Stimulated activated CD4-positive, alpha-beta T cell treated with anti-CD3 and anti-CD28 coated beads, Interleukin-4, amount 100 ng/mL, for 4 hours (primary cell): Measurements from ENCODE around the gene CCND1.

Experiments
- DNase-seq, 2 experiments: peaks; one replicate each; pipeline ENCODE4 v3.0.0-alpha.2; 2020

CCND1 gene

DNA sequence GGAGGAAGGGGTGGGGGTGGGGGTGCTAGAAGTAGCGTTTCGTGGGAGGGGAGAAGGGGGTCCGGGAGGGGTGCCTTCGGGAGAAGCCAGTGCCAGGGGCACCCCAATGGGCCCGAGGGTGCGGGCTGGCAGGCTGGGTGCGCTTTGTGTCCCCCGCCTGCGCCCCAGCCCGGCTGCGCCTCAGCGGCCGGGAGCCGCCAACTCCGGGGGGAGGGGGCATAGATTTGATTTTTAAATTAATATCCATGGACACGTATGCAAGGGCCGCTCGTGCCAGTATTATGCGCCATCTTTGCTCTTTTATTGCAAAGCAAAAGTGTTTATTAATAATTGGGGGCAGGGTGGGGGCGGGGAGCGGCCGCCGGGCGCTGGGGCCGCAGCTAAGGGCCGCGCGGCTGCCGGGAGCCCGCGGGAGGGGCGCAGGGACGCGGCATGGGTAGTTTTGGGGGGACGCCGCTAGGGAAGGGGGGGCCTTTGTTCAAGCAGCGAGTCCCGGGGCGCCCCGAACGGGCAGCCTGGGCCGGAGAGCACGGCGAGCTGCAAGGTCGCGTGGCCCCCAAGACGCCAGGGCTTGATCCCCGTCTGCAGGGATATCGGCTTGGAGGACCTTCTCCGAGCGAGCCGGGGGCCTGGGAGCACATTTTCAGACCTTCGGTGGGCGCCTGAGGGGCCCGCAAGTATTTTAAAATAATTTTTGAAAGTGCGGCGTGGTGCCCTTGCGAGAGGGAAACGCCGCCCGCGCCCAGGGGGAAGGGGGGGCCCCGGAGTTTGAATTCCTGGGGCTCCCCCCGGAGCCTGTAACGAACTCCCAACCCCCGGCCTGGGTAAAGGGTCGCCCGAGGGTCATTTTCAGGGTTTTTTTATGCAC is 959 bp downstream of the CCND1 start:
- DNase-seq = no peak

DNA sequence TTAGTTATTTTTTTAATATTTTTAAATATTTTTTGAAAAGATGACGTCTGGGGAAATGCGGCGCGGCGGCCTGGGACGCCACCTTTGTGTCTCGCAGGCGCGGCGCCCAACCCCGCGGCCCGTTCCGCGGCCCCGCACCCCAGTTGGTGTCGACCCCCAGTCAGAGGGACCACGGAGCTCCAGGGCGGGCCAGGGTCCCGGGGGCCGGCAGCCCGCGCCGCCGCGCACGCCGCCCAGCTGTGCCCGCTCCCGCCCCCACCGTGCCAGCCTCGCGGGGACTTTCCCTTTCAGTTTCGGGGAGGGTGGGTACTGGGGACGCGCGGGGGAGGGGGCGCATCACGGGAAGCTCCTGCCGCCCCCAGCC is 1.6 kb downstream of the CCND1 start:
- peak; percentile 68 to 75 for DNase-seq

DNA sequence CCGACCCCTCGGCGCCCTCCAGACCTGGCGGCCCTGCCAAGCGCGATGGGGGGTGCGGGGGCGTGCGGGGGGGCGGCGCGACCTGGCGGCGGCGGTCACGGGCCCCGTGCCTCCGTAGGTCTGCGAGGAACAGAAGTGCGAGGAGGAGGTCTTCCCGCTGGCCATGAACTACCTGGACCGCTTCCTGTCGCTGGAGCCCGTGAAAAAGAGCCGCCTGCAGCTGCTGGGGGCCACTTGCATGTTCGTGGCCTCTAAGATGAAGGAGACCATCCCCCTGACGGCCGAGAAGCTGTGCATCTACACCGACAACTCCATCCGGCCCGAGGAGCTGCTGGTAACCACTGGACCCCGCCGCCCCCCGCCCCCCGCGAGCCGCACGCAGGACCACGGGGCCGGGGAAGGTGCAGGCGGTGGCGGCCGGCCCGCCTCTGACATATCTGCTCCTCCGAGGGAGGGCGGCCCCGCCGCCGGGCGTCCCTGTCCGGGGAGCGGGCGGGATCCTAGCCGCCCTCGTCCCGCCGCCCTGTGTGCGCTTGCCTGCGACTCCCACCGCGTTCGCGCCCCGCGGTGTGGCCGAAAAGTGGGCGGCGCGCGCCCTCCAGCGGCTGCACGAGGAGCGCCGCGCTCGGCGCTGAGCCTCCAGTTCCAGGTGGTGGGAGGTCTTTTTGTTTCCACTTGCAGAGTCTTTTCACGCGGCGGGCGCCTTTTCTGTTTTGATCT is 2.1 kb downstream of the CCND1 start:
- DNase-seq = peak; percentile 73 to 80

DNA sequence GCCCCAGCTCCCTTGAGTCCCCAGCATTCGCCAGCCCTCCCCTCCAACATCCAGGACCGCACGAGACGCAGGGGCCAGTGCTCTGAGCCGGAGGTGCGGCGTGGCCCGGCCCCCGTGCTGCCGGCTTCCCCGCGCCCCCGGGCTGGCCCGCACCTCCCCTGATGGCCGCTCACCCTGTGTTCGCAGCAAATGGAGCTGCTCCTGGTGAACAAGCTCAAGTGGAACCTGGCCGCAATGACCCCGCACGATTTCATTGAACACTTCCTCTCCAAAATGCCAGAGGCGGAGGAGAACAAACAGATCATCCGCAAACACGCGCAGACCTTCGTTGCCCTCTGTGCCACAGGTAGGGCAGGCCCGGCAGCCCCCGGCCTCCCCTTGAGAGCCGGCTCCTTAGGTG is 2.7 kb downstream of the CCND1 start:
- DNase-seq = no peak

DNA sequence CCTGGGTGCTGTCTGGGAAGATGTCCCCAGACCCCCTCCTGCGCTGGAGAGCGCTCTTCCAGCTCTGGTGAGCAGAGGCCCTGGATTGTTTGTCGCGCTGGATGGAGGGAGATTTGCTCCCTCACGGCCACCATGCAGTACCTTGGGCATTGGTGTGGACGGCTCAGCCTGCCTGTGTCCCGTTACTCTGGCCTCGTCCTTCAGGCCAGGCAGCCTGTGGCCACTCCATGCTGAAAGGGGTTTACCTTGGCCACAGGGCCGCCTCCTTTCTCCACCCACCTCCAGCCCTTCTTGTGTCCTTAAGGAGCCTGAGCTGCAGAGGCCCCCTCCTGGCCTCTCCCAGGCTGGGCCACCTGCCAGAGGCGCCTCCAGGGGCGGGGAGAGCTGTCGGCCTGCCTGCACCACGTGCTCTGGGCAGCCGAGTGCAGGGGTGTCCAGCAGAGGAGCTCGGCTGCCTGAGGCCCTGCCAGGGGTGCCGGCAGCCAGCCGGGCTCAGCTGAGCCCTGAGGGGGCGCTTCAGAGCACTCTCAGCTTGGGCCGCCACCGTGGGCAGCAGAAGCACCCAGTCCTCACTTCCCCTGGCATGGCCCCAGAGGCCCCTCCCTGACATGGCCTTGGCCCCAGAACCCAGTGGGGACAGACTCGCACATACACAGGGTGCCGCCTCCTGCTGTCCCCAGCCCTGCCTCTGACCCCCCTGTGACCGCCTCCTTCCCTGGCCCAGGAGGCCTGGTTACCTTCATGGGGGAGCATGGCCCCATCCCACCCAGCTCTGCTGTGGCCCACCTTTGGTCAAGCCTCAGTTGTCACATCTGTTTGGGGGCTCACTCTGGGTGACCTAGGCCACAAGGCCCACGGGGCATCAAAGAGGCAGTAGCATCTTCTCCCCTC is 3.4 kb downstream of the CCND1 start:
- no peak for DNase-seq

DNA sequence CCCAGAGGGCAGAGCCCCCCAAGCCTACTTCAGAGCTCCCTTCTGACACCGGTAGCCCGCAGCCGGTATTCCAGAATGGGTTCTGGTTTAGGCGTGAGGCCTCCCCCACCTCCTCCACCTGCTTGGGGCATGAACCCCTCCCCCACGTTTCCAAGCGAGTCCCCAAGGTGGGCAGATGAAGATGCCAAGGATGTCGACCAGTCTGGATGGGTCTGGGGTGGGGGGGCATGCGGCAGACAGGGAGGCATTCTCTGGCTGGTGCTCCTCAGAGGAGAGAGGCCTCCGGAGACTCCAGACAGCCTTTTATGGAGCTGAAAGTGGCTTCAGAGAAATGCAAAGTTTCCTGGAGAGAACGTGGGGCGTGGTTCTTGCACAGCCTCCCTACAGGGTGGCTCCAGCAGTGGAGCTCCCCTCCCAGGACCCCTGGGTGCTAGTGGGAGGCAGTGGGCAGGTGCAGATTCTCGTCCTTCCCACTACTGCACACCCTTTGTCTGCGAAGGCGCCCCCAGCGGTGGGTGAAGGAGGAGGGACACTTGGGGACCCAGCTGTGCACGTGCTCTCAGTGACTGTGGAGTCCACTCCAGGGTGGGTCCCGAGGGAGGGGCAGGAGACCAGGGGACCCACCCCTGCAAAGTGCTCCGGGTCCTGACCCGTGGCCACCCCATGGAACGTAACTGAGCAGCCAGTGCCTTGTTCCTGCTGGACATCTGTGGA is 4.2 kb downstream of the CCND1 start:
- DNase-seq = no peak

DNA sequence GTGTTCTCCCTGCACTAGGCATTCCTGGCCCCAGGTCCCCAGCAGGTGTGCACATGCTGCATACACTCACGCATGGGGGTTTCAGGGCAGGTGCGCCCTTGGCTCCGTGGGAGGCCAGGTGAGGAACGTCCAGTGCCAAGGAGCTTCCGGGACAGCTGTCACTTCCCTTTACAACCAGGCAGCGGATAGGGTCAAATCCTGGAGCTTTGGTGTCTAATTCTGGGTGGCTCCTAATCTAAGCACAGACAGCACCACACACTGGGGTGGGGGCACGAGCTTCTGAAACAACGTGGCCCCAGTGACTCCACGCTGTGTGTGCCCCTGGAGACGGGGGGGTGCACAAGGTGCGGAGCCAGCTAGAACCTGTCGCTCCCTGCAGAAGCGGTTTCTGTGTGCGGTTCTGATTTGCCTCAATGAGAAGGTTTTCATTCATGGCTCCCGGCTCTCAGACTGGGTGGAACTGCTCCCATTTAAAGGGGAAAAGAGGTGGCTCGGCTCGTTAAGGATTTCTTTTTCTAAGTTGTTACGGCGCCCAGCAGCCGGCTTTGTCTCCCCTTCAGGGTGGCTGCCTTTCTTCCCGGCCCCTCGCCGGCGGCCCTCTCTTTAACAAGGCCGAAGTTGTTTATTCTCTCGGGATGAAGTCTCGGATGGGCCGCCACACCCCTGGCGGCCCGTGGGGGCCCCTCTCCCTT is 5.0 kb downstream of the CCND1 start:
- DNase-seq = no peak

DNA sequence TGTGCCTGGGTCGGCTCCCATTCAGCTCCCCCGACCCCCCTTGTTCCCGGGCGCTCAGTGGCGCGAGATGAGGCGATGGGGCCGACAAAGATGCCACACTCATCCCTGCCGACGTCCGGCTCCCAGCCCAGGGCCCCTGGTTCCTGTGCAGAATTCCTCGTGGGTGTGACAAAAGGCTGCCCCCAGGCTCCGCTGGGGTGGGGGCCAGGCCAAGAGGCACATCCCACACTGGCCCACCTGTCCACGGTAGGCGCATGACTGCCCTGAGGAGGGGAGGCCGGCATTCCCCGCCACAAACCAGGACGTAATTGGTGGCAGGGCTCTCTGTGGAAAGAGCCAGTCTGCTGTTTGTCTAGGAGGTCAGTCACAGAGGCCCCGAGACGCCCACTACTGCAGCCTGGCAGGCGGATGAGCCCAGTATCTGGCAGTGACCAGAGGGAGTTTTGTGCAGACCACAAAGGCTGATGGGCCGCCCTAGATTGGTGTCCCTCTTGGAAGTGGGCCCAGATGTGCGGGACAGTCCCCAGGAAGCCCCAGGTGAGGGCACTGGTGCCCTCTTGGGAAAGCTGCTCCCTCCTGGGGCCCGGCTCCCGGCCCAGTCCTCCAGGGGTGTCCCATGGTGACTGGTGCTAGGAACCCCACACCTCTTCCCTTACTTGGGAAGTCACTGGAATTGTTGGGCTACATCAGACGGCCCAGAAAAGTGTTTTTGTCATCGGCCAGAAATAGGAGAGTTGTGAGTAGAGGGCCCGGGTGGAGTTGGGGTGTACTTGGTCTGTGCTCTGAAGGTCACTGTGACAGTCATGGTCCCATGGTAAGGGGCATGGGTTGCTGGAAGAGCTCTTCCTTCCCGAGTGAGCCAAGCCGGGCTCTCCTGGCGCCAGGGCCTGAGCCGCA is 5.8 kb downstream of the CCND1 start:
- DNase-seq = no peak

DNA sequence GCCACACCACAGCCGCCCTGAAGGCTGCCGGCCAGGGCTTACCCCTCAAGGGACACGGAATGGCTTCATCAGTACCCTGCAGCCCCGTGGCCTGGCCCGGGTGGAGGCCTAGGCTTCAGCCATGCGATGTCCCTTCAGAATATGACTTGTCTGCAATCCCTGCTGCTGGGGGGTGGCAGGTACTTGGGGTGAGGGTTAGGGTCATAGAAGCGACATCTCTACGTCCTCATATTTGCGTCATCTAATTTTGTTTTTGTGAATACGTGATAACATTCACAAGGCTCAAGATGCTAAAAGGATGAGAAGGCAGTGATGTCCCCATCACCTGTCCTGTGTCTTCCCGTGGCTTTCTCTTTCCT is 6.4 kb downstream of the CCND1 start:
- no peak for DNase-seq

DNA sequence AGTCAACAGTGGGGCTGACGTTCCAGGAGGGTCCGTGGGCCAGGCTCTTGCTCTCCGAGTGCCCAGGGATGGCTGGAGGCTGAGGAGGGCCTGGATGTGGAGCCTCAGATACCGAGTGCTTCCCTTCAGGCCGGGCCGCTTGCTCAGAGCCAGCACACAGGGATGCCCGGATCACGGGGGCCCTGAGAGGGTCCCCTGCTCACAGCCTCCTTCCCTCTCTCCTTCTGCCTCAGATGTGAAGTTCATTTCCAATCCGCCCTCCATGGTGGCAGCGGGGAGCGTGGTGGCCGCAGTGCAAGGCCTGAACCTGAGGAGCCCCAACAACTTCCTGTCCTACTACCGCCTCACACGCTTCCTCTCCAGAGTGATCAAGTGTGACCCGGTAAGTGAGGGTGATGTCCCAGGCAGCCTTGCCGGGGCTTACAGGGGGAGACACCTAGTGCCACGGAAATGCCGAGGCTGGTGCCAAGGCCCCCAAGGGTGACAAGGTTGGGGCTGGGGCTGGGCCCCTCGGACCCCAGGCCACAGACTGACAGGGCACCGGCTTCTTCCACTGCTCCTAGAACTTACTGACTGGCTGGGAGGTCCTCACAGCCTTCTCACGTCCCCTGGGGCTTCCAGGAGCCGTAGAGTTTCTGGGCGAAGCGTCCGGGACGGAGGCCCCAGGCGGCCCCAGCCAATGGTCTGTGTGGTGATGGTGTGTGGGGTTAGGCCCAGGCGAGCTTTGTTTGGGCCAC is 7.0 kb downstream of the CCND1 start:
- no peak for DNase-seq

DNA sequence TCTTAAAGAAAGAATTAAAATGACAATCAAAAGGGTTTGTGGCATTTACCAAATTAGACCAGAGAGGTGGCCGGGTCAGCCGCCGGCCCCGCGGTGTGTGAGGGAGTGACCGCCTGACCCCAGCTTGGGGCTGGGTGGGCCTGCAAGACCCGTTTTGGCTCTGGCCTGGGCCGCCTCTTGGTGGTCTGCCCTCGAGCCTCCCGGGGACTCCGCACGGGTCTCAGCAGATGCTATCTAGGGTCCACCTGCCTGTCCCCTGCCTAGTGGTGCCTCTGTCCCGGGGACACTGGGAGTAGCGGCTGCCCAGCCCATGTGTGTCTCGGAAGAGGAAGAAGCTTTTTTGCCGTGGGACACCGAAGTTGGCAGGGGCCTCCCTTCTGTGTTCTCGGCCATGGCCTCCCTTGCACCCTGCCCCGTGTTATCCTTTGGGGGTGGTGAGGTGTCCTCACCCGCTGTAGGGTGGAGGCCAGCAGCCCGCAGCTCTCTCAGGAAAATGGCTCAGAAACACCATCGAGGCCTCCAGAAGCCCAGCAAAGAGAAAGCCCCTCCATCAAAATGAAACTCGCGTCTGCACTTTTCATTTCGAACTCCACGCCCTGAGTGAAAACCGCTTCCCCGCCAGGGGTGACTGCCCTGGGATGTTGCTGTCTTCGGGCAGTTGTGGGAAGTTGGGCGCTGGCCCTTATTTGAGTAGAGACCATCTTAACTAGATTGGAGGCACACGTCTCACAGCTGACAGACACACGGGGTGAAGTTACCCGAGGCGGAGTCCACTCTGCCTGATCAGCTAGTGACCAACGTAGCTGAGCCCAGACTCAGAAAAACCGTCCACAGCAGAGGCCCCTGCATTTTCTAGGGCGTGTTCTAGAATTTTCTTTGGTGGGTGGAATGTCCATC is 8.0 kb downstream of the CCND1 start:
- DNase-seq = no peak

DNA sequence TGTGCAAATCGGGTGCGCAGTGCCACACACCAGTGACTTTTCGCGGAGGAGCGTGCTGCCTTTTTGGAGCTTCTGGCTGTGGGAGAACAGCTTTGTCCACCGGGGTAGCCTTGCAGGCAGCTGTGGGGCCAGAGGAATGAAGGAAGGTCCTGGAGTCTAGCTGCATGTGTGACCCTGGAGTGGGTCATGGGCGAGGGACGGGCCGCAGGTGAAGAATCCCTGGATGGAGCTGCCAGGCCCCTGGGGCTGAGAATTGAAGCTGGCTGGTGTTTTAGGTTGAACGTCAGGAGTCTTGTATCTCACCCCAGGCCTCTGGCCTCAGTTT is 8.6 kb downstream of the CCND1 start:
- DNase-seq = no peak

DNA sequence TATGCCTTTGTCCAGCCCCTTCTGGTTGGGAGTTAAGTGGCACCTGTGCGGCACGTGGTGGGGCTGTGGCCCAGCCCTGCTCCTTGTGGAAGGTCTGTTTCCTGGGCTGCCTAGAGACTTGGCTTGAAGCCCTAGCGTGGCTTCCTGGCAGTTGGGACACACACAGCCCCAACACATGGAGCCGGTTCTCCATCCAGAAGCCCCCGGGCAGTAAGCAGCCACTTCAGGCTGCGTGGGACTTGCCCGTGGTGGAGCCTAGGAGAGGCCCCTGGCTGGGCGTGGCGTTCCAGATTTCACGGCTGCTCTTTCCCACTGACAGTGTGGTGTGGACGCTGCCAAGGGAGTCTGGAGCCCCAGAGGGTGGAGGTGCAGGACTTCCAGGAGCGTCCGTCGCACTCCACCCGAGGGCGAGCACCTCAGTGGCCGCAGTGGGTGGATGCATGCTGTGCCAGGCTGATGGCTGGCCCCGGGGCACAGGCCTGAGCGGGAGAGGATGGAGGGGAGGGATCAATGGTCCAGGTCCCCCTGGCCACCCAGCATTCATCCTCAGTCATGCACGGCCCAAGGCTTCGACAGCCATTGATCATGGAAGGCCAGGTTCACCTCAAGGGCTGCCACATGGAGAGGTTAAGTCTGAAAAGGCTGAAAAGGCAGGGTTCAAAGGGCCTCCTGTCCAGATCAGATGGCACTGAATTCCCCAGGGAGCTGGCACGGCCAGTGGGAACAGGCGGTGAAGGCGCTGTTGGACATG is 9.3 kb downstream of the CCND1 start:
- no peak for DNase-seq

DNA sequence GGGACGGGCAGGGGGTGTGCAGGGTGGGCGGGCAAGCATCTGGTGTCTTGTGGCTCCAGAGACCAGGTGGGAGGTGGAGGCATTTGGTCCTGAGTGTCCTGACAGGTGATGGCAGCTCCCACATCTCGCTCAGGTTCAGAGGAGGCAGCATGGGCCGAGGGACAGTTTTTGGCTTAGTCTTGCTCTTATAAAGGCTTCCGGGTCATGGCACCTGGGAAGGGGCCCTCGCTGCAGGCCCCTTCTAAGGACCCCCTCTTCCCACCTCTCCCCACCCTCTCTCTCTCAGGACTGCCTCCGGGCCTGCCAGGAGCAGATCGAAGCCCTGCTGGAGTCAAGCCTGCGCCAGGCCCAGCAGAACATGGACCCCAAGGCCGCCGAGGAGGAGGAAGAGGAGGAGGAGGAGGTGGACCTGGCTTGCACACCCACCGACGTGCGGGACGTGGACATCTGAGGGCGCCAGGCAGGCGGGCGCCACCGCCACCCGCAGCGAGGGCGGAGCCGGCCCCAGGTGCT is 9.9 kb downstream of the CCND1 start:
- no peak for DNase-seq

DNA sequence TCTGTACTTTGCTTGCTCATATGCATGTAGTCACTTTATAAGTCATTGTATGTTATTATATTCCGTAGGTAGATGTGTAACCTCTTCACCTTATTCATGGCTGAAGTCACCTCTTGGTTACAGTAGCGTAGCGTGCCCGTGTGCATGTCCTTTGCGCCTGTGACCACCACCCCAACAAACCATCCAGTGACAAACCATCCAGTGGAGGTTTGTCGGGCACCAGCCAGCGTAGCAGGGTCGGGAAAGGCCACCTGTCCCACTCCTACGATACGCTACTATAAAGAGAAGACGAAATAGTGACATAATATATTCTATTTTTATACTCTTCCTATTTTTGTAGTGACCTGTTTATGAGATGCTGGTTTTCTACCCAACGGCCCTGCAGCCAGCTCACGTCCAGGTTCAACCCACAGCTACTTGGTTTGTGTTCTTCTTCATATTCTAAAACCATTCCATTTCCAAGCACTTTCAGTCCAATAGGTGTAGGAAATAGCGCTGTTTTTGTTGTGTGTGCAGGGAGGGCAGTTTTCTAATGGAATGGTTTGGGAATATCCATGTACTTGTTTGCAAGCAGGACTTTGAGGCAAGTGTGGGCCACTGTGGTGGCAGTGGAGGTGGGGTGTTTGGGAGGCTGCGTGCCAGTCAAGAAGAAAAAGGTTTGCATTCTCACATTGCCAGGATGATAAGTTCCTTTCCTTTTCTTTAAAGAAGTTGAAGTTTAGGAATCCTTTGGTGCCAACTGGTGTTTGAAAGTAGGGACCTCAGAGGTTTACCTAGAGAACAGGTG is 11.1 kb downstream of the CCND1 start:
- DNase-seq = no peak

DNA sequence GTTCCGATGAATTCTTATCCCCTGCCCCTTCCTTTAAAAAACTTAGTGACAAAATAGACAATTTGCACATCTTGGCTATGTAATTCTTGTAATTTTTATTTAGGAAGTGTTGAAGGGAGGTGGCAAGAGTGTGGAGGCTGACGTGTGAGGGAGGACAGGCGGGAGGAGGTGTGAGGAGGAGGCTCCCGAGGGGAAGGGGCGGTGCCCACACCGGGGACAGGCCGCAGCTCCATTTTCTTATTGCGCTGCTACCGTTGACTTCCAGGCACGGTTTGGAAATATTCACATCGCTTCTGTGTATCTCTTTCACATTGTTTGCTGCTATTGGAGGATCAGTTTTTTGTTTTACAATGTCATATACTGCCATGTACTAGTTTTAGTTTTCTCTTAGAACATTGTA is 12.0 kb downstream of the CCND1 start:
- no peak for DNase-seq

DNA sequence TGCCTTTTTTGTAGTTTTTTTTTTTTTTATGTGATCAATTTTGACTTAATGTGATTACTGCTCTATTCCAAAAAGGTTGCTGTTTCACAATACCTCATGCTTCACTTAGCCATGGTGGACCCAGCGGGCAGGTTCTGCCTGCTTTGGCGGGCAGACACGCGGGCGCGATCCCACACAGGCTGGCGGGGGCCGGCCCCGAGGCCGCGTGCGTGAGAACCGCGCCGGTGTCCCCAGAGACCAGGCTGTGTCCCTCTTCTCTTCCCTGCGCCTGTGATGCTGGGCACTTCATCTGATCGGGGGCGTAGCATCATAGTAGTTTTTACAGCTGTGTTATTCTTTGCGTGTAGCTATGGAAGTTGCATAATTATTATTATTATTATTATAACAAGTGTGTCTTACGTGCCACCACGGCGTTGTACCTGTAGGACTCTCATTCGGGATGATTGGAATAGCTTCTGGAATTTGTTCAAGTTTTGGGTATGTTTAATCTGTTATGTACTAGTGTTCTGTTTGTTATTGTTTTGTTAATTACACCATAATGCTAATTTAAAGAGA is 12.5 kb downstream of the CCND1 start:
- no peak for DNase-seq
